OCI-M2 (cell line): ENCODE results near the gene TAF15.

ENCODE experiments used
- DNase-seq: peaks from one replicate; lab custom pipeline; 2025; ENCODE audit not compliant: unreplicated experiment; lab: John Stamatoyannopoulos, UW

The TAF15 gene

DNA sequence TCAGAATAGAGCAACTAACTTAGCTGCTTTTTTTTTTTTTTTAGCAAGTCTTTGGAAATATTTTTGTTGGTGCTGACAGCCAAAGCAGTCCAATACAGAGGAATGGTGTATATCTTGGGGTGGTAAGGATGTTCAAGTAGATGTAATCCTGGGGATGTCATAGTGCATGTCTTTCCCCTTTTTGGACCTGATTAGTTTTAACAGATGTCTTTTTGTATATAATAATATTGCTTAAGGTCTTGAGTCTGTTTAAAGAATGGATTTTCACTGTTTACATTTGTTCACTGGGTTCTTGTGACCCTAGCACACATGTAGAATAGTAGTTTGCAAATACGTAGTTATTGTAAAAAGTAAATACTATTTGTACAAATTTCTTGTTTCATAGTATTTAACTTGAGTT, 7.9 kb downstream of the TAF15 start:
- no peak for DNase-seq

DNA sequence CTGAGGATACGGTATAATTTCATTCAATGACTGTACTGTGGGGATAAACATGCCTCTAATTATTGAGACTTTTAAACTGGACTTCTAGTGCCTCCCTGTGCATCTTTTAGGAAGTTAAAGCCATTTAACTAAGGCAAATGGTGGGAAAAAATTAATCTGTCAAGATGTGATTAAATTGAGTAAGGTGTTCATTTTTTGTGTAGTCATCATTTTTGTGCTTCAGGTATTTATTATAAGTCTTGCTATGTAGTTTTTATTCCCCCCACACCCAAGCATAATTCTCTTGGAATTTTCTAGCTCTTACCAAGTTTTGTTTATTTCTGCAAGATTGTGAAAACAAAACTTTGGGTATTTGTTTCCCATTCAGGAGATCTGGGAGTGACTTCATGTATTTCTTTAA, 10.2 kb downstream of the TAF15 start:
- no peak for DNase-seq

DNA sequence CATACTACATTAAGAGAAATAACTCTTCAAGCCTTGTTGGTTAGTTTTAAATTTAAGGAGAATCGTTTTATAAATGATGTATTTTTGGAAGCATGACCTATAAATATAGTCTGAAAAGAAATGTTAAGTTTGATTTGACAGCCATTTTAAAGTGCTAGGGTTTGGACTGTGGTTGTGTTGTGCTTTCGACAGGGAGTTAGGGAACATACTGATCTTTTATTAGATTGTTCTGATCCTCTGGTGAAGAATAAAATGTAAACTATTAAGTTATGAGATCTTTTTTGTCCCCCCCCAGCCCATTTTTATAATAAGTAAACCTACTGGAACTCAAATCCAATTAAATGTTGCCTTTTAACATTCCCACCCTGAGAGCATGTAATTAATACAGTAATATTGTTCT, 12.0 kb downstream of the TAF15 start:
- DNase-seq = no peak

DNA sequence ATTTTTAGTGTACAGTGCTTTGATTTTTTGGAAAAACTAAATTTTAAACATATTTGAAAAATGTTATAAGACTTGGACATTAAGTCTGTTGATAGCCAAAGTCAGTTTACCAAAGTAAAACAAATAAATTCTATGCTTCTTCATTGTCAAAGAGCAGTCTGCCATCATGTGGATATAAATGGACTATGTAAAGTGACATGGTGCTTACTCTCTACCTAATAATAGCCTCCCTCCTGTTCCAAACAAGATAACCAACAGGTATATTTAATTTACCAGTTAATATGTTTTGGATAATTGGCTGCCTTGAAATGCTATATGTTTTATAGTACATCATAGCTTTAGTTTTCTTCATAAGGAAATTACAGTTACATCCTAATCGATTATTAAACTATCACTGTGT, 15.9 kb downstream of the TAF15 start:
- DNase-seq = no peak

DNA sequence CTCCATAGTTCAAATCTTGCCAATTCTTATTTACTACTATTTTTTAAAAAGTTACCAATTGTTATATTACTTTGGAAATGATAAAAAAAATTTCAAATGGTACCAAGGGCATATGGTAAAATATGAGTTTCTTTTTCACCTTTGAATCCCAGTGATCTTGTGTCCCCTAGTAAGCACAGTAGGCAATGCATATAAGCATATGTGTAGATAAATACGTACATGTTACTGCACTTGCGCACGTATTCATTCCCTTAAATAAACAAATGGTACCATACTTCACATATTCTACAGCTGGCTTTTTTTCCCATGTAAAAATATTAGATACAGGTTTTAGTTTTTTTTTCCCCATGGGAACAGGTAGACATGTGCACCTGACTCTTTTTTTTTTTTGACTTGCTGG, 31.8 kb downstream of the TAF15 start:
- no peak for DNase-seq

DNA sequence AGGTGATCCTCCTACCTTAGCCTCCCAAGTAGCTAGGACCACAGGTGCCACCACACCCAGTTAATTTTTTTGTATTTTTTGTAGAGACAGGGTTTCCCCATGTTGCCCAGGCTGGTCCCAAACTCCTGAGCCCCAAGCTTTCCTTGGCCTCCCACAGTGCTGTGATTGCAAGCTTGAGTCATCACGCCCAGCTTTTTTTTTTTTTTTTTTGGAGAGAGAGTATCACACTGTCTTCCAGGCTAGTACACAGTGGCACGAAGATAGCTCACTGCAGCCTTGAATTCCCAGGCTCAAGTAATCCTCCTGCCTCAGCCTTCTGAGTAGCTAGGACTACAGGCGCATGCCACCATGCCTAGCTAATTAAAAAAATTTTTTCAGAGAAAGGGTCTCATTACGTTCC, 32.2 kb downstream of the TAF15 start:
- no peak for DNase-seq

DNA sequence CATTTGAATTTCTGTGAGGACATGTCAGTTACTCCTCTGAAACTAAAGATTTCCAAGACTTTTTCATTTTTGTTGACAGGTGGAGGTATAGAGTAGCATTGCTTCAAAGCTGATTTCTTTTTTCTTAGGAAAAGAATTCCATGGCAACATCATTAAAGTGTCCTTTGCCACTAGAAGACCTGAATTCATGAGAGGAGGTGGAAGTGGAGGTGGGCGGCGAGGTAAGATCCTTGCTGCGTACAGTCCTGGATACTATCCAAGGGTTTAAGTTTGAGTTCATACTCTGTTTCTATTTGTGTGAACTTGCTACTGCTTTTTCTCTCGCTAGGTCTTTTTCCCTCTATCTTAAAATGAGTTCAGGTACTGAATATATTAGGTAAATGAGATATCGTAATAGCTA, 33.0 kb downstream of the TAF15 start:
- no peak for DNase-seq

DNA sequence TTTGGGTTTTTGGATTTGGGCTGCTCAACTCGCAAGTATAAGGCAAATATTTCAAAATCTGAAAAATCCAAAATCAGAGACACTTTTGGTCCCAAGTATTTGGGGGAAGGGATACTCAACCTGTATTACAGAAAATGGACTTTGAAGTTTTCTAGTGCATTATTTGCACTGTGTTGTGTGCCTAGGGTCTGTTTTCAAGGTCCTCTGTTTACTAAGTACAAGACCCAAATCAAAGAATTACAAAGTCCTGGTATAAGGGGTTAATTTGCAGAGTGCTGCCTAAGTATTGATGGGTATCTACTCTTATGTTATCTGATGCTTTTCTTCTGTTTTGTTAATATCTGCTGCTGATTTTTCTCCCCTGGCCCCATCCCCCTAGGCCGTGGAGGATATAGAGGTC, 34.4 kb downstream of the TAF15 start:
- DNase-seq = no peak

DNA sequence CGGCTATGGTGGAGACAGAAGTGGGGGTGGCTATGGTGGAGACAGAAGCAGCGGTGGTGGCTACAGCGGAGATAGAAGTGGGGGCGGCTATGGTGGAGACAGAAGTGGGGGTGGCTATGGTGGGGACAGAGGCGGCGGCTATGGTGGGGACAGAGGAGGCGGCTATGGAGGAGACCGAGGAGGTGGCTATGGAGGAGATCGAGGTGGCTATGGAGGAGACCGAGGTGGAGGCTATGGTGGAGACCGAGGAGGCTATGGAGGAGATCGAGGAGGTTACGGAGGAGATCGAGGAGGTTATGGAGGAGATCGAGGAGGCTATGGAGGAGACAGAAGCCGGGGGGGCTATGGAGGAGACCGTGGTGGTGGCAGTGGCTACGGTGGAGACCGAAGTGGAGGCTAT, 35.3 kb downstream of the TAF15 start:
- no peak for DNase-seq

DNA sequence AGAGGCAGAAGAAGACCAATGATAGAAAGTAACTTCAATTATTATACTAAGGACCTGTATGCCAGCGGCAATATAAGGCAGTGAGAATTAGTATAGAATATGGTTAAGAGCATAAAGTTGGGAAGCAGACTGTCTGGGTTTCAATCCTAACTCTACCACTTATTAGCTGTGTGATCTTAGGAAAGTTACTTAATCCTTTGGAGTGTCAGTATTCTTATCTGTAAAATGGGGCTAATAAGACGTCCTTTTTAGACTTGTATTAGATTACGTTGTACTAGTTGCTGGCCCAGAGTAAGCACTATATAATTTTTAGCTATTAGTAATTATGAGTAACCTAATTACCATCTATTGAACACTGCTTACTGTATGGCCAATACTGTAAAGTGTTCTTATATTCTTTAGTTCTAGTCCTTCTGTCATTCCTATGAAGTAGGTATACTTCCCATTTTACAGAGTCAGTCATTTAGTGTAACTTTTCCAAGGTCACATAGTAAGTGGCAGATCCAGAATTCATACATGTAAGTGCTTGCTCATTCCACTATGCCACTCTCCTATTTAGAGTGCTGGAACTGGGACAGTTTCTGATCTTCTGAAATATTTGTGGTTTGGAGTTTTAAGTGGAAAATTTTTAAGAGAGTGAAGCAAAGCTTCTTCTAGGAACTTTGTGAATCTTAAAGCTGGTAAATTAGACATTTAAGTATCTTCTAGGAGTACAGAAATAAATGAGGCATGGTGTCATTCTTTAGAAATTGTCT, 36.9 kb downstream of the TAF15 start:
- DNase-seq = no peak

DNA sequence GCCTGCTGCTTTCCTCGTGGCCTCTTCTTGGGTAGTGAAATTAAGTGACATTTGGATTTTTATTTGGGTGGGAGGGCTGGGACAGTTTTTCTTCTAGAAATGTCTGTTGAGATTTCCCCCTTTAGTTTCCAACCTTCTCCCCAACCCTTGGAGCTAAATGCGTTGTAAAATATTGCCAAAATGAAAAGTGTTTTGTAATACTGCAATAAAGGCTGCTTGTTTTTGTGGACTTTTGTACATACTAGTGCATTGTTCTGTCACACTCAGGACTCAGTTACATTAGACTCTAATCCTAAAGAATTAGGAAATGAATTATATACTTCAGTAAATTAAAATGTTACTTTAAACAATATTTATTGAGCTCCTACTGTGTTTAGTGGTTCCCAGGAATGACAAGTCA, 37.7 kb downstream of the TAF15 start:
- DNase-seq = no peak

DNA sequence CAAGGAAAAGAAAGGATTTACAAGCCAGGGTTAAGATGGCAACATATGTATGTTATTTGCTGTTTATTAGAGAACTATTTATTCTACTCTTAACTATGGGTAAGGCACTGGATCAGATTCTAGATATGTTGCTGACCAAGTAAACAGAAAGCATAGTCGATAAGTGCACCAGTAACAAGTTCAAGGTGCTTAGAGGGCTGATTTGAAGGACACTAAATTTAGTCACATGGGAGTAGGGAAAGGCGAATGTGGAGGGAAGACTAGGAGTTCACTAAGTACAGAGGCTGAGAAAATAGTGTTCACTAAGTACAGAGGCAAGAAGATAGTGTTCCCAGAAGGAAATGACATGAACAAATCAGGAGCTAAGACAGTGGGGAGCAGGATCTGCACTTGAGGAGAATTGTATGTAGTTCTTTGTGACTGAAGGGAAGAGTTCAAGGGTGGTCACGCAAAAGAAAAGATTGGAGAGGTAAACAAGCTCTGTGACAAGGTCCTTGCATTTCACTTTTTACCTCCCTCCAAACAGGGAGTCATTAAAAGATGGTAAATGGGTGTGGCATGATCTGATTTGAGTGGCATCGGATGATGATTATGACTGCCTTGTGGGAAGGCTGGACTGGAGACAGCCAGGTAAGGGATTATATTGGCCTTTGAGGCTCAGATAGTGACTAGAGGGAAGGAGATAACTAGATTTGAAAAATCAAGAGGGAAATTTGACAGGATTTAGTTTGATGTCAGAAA, 38.5 kb downstream of the TAF15 start:
- no peak for DNase-seq

DNA sequence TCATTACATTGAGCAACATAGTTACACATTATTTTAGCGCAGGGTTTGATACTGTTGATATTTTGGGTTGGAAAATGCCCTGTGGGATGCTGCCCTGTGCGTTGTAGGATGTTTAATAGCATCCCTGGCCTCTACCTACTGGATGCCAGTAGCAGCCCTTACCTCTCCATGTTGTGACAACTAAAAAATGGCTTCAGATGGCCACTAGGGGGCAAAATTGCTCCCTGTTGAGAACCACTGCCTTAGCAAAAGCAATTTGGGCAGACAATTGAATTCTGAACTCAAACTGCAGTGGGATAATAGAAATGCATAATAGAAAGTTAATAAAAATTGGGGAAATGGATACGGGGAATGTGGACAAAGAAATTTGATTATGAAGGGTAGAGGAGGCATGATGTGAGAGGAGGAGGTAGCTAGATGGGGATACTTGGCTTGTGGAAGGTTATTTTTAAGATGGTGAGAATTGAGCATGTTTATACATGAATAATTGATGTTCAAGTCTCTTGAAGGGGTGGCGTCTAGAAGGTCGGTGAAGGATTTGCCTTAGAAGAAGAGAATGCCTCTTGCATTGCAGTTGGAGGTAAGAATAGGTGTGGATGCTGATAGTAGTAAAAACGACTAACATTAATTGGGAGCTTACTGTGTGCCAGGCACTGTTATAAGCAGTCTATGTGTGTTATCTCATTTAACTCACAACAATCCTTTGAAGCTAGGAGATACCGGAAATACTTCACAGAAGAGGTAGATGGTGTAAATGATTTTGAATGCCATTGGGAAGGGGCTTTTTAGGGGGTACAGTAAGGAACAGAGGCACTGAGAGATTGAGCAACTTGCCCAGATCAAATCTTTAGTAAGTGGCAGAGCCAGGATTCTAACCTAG, 40.4 kb downstream of the TAF15 start:
- DNase-seq = no peak

DNA sequence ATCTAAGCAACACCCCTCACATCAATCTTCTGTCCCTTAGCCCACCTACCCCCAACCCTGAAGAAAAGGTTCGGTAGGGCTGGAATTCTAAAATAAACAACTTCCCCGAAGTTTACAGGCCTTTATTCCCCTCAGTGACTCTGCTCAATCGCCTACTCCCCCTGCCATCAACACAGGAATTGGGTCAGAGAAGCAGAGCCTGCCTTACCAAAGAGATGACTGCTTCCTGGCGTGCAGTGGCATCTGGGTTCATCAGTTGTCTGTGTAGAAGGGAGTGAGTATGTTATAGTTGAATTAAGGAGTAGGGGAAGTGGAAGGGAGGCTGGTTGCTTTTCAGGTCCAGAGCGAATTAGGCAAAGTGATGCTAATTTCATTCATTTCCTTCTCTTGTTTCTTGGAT, 46.7 kb downstream of the TAF15 start:
- DNase-seq = no peak

DNA sequence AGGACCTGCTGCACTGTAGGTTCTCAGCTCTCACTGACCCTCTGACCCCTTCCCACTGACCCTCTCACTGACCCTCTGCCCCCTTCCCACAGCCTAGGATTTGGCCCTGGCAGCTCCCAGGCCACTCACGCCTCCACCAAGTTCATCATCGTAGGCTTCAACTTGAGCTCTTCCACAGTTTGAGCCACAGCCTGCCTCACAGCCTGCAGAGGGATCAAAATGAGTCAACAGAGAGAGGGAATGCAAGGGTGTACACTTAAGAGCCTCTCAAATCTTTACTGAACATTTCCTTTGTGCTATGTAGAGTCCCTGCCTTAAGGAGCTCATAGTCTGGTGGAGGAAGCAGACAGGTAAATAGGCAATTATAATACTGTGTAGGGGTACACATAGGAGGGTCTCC, 47.3 kb downstream of the TAF15 start:
- DNase-seq = no peak

DNA sequence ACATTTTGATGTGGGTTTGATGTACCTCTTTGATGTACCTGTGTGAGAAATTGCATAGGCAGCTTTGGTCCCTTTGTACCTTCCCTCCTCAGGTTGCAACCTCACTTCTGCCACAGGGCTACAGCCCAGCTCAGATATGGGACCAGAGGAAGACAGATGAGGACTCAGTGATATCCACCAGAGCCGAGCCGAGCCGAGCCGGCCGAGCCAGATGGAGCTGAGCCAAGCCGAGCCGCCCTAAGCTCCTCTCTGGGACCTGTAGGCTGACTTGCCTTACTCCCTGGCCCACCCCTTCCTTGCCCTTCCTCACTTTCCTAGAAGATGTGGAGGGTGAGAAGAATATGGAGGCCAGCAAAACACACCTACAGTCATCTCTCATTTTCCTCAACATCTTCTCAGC, 55.6 kb downstream of the TAF15 start:
- no peak for DNase-seq

DNA sequence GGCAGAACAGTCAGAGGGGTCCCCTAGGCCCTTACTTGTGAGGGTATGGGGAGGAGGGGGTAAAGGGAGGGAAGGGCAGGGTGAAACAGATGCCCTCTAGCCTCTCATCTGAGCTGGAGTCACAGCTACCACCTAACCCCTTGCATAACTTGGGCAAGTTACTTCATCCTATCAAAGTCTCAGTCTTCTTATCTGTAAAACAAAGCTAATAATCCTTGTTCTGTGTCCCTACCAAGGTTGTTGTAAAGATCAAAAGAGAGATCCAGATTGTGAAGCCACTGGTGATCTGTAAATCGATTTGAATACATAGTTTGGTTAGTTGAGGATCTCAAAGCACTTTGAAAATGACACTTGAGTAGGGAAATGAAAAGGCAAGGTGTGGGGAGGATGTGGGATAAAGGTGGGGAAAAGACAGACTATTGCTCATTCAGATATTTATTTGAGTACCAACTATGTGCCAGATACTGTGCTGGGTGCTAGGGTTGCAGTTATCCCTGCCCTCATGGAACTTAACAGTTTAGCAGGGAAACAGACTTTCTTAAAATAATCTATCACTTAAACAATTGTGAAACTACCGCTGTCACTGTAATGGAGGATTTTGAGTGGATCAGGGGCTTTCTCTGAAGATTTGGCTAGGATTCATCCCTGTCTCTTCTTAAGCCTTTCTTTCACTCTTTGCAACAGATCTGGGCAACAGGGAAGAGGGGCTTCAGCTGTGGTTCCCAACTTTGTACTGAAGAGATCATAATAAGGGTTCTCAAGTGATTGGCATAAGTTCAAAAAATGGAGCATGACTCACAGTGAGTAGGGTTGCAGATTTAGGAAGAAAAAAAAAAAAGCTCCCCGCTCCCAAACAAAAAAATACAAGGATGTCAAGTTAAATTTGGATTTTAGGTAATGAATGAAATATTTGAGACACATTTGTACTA, 56.4 kb downstream of the TAF15 start:
- DNase-seq = no peak

DNA sequence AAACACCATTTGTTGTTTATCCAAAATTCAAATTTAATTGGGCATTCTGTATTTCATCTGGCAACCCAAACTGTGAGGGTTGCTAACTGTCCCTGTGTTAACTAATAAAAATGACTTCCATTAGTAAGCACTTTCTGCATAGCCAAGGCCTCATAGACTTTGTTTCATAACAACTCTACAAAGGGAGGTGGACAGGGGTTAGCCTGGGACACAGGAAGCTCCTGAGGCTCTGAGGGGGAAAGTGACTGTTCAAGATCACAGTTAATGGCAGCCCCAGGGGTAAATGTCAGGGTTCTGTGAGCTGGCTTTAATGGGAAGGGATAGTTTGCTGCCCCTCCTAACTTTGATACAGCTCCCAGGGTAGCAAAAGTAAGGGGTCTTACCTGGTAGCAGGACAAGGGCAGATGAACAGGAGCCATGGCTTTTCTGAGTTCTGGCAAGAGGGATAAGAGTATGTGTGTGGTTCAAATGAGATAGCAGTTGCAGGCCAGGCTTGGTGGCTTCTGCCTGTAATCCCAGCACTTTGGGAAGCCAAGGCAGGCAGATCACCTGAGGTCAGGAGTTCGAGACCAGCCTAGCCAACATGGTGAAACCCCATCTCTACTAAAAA, 57.2 kb downstream of the TAF15 start:
- no peak for DNase-seq

DNA sequence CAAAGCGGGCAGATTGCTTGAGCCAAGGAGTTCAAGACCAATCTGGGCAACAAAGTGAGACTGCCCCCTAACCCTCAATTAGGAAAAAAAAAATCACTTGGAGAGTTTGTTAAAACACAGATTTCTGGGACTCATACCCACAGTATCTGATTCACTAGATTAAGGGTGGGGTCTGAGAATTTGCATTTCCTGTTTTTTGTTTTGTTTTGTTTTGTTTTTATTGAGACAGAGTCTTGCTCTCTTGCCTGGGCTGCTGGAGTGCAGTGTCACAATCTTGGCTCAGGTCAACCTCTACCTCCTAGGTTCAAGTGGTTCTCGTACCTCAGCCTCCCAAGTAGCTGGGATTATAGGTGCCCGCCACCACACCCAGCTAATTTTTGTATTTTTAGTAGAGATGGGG, 58.3 kb downstream of the TAF15 start:
- no peak for DNase-seq

DNA sequence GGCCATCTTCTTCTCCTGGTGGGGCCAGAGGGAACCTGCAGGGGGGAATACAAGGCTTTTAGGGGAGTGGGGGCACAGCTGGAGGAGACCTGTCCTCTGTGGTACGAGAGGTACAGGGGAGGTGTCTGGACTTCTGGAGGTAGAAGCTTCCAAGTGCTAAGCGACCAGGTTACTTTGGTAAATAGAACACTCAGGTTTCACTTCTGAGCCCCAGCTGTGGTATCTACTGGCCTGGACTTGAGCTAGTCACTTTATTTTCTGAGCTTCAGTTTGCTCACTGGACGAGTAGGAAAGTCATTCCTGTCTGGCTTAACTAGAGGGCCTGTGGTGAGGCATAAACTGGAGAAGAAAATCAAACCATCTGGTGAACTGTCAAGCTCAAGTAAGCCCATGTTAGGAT, 59.5 kb downstream of the TAF15 start, which contains the start of gene HEATR9:
HEATR9 (minus strand) TSS at position 155 of the 400 bp plus-strand sequence; CDS start at position 6, 149 bp downstream.
- DNase-seq = no peak
